Glutamatergic neuron (in vitro differentiated cells): ENCODE measurements around the gene PRSS1. TPM values are rescaled to one million over a fixed set of nuclear protein-coding genes. Genes with fewer than 3 reads are reported as not detected.
"Not testable (repeated sequence)": the region's sequence is repeated elsewhere in the genome, so short reads cannot be mapped to it uniquely, and the experiment has no call there.

Experiments used
- DNase-seq: peaks from one replicate; pipeline ENCODE4 v3.0.0; 2022
- H3K27ac Mint-ChIP-seq: one replicate; pipeline ENCODE4 v1.8.0; 2020; ENCODE audit warnings: mild to moderate bottlenecking, mixed read lengths, inconsistent platforms; ENCODE audit not compliant: unreplicated experiment
- H3K27me3 Mint-ChIP-seq: one replicate; pipeline ENCODE4 v1.8.0; 2020; ENCODE audit warnings: mild to moderate bottlenecking, moderate library complexity, mixed read lengths, inconsistent platforms; ENCODE audit not compliant: unreplicated experiment
- H3K36me3 Mint-ChIP-seq: one replicate; pipeline ENCODE4 v1.8.0; 2020; ENCODE audit warnings: mild to moderate bottlenecking, mixed read lengths, inconsistent platforms; ENCODE audit not compliant: unreplicated experiment
- H3K4me1 Mint-ChIP-seq: one replicate; pipeline ENCODE4 v1.8.0; 2020; ENCODE audit warnings: mild to moderate bottlenecking, low read depth, mixed read lengths, inconsistent platforms; ENCODE audit not compliant: unreplicated experiment
- H3K4me3 Mint-ChIP-seq: one replicate; pipeline ENCODE4 v1.8.0; 2020; ENCODE audit warnings: mild to moderate bottlenecking, mixed read lengths, inconsistent platforms; ENCODE audit not compliant: unreplicated experiment
- H3K9me3 Mint-ChIP-seq: one replicate; pipeline ENCODE4 v1.8.0; 2020; ENCODE audit warnings: mild to moderate bottlenecking, moderate library complexity, mixed read lengths, inconsistent platforms; ENCODE audit not compliant: unreplicated experiment
- total RNA-seq: library from RNA; stranded (reverse); fragmentation: NEBNext Ultra II Directional; extraction: Animal tissue kit (Norgen Biotek cat#: 25700); gene quantifications from one replicate; pipeline ENCODE4 v1.2.1, GENCODE V29; 2021; ENCODE audit not compliant: unreplicated experiment
- TF ChIP-seq, protein P1 (sequence below): fragments of 200-600 bp; sonication (generic); IDR thresholded peaks from one replicate; pipeline ENCODE4 v1.5.0; 2021; ENCODE audit not compliant: partially characterized antibody, unreplicated experiment

The PRSS1 gene
- total RNA-seq, 1 donor from 2014 or later: not detected

DNA sequence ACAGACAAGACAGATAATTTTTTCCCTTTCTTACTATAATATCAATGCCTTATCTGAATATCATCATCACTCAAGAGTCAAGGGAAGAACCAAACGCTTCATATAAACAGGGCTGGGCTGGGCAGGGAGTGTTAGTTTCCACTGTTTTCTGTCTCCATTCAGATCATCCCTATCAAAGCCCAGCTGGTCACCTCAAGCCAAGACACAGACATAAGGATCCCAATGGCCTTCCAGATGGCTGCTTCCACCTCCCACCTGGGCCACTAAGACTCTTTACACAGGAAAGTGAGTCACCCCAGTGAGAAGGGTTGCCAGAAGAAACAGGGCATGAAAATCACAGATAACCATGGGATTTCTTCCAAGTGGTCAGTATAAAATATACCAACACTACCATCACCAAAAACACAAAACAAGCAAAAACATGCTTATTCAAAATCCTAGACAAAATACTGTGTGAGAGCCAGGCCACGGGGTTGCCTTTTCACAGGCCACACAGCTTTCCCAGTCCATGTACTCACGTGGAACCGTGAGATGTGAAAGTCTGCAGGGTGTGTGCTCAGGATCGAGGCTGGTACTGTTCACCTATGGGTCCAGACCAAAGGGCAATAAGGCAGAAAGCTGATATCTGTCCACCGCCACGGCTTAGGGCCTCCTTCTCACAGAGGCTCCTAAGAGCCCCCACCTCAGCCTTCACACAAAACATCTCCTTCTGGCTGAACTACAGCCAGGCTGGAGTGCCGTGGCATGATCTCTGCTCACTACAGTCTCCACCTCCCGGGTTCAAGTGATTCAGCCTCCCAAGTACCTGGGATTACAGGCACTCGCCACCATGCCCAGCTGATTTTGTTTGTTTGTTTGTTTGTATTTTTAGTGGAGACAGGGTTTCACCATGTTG is 5.7 kb downstream of the PRSS1 start:
- H3K27ac Mint-ChIP-seq: peak overlapping the region; percentile 53
- DNase-seq: no peak
- peaks cover 5% of the 10 kb centered on the region for H3K27me3 Mint-ChIP-seq
- peaks cover 5% of the 10 kb centered on the region for H3K9me3 Mint-ChIP-seq
- TF ChIP-seq, protein P1, sequence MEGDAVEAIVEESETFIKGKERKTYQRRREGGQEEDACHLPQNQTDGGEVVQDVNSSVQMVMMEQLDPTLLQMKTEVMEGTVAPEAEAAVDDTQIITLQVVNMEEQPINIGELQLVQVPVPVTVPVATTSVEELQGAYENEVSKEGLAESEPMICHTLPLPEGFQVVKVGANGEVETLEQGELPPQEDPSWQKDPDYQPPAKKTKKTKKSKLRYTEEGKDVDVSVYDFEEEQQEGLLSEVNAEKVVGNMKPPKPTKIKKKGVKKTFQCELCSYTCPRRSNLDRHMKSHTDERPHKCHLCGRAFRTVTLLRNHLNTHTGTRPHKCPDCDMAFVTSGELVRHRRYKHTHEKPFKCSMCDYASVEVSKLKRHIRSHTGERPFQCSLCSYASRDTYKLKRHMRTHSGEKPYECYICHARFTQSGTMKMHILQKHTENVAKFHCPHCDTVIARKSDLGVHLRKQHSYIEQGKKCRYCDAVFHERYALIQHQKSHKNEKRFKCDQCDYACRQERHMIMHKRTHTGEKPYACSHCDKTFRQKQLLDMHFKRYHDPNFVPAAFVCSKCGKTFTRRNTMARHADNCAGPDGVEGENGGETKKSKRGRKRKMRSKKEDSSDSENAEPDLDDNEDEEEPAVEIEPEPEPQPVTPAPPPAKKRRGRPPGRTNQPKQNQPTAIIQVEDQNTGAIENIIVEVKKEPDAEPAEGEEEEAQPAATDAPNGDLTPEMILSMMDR: no peak
- no peaks in the 10 kb centered on the region for H3K36me3 Mint-ChIP-seq
- no peak overlapping the region for H3K4me3 Mint-ChIP-seq
- H3K4me1 Mint-ChIP-seq: peaks cover 9% of the 10 kb centered on the region

DNA sequence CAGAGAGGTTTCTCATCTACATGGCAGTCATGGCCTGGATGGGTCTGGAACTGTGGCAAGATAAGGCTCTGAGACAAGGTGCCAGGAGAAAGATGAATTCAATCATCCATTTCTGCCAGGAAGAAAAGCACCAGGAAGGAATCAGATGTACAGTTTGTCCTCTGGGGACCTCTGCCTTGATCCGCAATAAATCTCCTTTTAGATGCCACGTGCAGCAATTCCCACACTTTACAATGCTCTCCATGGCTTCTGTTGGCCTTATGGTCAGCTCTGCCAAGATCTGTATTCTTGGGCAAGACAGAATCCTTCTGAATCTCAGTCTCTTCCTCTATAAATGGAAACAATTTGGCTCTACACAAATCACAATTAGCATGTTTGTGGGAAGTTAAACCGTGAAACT is 9.0 kb downstream of the PRSS1 start:
- not testable (repeated sequence) for H3K4me1 Mint-ChIP-seq, H3K36me3 Mint-ChIP-seq, H3K27ac Mint-ChIP-seq, H3K4me3 Mint-ChIP-seq, DNase-seq, H3K27me3 Mint-ChIP-seq, H3K9me3 Mint-ChIP-seq

GRCh38 chr7:142759433-142759832 is 10.2 kb downstream of the PRSS1 start:
- H3K4me3 Mint-ChIP-seq: no peak overlapping the region
- H3K36me3 Mint-ChIP-seq: no peaks in the 10 kb centered on the region
- H3K9me3 Mint-ChIP-seq: peaks cover 4% of the 10 kb centered on the region
- DNase-seq: no peak
- TF ChIP-seq, protein P1: no peak
- H3K4me1 Mint-ChIP-seq: peaks cover 4% of the 10 kb centered on the region
- H3K27ac Mint-ChIP-seq: no peak overlapping the region
- peaks cover 4% of the 10 kb centered on the region for H3K27me3 Mint-ChIP-seq

GRCh38 chr7:142760071-142760642 is 10.9 kb downstream of the PRSS1 start:
- DNase-seq: no peak
- Mint-ChIP-seq H3K36me3 (no peaks in the 10 kb centered on the region), H3K27me3 (peaks cover 3% of the 10 kb centered on the region), H3K9me3 (no peaks in the 10 kb centered on the region), H3K4me3 (no peak overlapping the region), H3K4me1 (no peaks in the 10 kb centered on the region), H3K27ac (no peak overlapping the region)
- TF ChIP-seq, protein P1: no peak

- H3K36me3 Mint-ChIP-seq, H3K4me3 Mint-ChIP-seq, H3K27ac Mint-ChIP-seq, H3K4me1 Mint-ChIP-seq, DNase-seq, H3K9me3 Mint-ChIP-seq, H3K27me3 Mint-ChIP-seq: not testable (repeated sequence)
Observed at GRCh38 chr7:142761606-142762005, 12.3 kb downstream of the PRSS1 start.

- Mint-ChIP-seq H3K27ac (no peak overlapping the region), H3K4me3 (no peak overlapping the region), H3K9me3 (no peaks in the 10 kb centered on the region), H3K4me1 (no peaks in the 10 kb centered on the region), H3K27me3 (peaks cover 1% of the 10 kb centered on the region), H3K36me3 (no peaks in the 10 kb centered on the region)
- TF ChIP-seq, protein P1: no peak
- no peak for DNase-seq
Observed at GRCh38 chr7:142762104-142762503, 12.8 kb downstream of the PRSS1 start.
